T-helper 22 cell (primary cell): ENCODE data around the gene IGF1R.

Experiments
- DNase-seq: peaks from one replicate; pipeline ENCODE4 v3.0.0-alpha.2; 2020; ENCODE audit warnings: low read depth

The IGF1R gene

DNA sequence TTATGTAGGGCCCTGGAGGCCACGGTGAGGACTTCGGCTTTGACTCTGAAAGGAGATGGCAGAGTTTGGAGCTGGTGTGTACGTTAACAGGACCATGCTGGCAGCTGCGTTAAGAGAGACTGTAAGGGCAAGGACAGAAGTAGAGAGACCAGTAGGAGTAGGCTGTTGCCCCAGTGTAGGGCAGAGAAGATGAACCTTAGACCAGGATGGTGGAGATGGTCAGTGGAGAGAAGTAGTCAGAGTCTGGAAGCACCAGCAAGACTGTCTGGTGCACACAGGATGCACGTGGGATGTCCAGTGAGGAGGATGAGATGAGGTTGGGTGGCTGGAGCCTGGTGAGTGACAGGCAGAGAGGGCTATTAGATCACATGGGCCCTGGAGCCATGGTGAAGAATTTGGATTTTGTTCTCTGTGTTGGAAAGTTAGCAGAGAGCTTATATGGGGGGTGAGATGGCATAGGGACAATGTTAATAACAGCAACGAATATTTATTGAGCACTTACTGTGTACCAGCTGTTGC, 150.1 kb downstream of the IGF1R start:
- DNase-seq: no peak

DNA sequence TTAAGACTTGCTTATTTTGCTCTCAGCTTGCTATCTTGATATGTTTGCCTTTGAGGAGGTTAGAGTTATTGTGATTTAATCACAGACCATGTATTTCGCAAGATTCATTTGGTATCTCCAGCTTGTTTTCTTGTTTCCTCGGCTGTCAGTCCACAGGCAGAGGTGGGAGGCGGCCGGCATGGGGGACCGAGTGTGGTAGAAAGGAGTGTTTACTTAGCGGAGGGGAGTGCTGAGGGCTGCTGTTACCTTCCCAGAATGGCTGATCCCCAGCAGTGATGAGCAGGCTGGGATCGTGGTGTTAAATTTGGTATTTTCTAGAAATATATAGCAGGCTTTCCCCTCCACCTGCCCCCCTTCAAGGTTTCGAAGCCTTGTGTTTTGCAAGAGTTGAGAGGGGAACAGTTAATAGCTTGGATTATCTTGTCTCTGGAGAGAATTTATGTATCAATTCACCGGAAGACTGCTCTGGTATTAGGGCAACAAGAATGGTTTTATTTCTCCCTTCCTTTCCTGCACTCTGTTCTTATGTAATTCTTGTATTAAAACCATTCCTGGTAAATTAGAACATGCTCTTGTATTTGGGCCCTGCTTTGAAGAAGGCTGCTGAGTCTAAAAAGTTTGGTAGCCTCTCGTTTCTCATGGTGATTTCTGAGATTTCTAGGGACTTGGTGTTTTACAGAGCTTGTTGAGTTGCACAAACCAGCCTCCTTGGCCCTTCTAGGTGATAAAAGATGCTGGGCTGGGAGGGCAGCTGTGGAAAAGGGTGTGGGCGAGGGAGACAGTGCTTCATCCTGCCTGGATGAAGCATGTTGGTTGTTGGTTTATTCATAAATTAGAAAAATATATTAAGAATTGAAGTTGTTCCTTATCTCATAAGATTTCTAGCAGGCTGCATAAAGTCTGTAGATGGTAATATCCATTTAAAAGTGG, 151.4 kb downstream of the IGF1R start:
- no peak for DNase-seq

DNA sequence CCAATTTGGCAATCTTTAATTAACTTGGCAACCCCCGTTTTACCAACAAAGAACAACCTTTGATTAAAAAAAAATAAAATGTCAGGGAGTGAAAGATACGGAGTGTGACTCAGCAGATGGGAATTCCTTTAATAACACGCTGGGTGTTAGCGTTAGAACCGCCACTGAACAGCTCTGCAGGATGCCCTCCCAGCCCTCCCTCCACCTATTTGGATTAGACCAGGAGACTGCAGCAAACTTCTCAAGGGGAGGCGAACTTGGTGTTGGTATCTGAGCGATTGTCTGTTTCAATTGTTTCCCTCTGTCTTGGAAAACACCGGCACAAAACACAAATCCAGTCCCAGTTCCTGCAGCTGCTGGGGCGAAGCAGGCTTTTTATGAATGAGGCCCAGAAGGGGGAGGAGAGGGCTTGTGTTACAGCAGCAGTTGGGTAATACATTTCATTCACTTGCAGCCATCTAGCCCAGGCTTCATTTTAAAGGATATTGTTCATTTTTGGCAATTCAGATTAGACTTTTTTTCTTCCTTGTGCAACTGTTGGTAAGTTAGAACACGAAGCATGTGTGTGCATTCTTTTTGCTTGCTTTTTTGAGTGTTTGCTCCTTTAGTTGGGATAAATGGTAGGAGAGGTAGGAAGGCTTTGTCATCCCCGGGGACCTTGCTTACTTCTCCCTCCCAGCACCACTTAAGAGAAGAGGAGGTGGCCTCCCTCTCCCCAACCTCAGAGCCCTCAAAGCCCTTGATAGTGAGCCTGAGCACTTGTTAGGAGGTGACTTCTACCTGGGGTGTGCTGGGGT, 152.3 kb downstream of the IGF1R start:
- DNase-seq: no peak

DNA sequence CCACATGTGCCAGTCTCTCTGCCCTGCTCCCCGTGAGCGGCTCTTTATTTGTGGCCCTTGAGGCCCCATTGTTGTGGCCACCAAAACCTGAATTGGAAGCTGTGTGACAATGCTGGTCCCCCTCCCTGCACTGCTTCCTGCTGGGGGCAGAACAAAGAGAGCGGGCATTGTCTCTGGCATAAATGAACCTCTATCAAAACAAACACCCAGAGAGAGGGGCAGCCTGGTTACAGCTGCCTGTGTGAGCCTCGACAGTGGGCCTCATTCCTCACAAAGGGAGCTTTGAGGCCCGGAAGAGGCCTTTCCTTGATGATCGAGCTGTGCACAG, 152.9 kb downstream of the IGF1R start:
- no peak for DNase-seq

DNA sequence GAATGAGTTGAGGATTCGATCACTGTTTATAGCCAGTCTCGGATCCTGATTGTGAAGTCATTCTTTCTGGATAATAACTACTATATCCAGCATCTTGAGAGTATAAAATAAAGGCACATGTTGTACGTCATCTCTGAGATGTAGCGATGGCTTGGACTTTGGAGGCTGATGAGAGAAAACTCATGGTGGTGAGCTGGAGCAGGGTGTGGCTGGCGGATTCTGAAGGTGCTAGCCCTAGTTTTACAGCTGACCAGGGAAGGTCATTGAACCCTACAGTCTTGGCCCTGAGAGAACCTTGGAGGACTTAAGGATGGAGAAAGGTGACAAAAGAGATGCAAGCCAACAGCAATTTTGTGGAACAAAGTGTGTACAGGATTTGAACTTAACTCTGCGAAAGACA, 153.8 kb downstream of the IGF1R start:
- DNase-seq: no peak

DNA sequence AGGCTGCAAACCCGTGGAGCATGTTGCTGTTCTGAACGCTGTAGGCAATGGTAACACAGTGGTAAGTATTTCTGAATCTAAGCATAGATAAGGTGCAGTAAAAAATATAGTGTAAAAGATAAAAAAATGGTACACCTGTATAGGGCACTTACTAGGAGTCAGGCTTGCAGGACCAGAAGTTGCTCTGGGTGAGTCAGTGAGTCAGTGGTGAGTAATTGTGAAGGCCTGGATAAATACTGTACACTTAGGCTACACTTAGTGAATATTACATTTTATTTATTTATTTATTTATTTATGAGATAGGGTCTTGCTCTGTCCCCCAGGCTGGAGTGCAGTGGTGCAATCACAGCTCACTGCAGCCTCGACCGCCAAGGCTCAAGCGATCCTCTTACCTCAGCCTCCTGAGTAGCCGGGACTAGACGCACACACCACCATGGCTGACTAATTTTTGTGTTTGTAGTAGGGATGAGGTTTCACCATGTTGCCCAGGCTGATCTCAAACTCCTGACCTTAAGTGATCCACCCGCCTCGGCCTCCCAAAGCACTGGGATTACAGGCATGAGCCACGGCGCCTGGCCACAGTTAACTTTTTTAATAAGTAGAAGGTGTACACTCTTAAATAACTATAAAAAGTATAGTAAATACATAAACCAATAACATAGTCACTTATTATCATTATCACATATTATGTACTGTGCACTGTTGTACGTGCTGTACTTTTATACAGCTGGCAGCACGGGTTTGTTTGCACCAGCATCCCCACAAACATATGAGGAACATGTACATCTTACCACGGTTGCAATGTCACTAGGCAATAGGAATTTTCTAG, 155.1 kb downstream of the IGF1R start:
- no peak for DNase-seq

DNA sequence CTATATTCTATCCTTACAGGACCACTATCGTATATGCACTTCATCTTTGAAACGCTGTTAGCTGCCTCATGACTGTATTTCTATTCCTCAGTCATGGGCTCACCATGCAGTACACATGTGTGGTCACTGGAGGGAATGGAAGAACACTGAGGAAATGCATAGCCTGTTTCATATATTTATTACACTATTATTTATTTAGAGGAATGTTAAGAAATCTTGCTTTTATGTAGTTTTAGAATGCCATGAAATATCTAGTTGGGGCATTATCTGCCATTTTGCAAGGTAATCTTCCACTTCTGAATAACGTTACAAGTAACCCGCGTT, 155.7 kb downstream of the IGF1R start:
- no peak for DNase-seq

DNA sequence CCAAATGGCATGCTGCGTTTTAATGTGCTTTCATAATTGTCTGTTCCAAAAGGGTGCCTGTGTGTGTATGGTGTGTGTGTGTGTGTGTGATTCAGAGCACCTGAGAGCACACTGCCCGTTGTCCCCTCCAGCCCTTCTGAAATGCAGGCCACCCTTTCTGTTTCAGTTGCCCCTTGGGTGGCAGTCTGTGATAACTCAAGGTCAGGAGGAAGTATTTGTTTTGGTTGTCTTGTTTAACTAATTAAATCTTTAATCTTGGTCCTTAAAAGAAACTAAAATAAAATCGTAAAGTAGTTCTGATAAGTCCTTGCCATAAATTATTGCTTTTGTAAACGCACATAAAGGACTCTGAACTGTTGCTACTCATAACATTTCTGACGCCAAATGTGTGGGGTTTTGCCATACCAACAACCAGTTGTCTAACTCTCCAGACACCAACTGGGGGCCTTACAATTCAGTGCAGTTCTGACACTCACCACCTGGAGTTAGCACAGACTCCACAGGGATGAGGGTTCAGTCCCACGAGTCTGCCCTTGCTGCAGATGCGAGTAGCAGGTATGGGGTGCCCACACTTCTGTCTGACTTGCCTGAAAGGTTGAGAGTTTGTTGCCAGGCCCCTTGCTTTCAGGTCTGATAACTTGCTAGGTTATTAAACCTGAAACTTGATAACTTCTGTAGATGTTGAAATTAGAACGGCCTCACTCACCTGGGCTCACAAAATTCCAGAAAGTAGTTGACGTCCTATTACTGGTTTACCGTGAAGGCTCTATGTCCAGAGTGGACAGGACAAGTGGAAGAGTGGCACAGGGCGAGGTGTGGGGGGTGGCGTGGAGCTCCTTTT, 157.3 kb downstream of the IGF1R start:
- no peak for DNase-seq

DNA sequence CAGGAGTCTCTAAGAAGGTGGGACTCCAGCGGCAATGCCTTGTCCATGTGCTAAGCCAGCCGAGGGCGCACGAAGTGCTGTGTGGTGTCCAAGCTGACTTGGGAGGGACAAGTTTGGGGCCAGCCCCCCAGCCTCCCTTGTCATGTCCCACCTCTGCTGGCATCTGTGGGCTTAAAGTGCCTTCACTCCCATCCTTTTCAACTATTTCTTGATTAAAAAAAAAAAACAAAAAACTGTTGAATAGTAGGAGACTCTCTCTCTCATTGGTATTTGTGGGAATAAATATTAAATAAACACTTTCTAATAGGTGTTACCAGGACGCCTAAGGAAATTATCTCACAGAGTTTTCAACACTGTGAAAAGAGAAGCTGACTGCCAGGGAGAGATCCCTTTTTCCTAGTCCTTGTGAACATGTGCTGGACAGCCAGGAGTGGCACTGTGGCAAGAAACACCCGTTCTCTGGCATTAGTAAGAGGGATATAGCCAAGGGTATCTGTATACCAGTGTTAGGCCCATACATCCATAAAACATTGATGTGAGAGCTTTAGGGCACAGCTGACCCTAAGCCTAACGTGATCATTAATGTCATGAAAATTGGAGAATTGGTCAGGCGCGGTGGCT, 158.0 kb downstream of the IGF1R start:
- DNase-seq: no peak

DNA sequence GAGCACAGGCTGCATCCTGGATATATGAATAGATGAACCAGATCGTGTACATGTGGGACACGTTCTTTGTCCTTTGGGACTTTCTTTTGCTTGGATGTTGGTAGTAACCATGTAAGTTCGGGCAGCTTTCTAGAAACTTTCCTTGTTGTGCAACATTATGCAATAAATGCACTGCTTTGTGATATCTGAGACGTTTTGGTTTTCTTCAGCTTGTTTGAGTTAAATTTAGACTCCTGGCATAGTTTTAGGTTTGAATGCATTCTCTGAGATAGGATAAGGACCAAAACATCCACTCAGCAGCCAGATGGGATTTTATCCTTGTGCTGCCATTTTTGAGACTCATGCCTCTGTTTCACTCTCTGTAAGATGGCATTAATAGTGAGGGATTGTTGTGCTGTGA, 158.9 kb downstream of the IGF1R start:
- no peak for DNase-seq

DNA sequence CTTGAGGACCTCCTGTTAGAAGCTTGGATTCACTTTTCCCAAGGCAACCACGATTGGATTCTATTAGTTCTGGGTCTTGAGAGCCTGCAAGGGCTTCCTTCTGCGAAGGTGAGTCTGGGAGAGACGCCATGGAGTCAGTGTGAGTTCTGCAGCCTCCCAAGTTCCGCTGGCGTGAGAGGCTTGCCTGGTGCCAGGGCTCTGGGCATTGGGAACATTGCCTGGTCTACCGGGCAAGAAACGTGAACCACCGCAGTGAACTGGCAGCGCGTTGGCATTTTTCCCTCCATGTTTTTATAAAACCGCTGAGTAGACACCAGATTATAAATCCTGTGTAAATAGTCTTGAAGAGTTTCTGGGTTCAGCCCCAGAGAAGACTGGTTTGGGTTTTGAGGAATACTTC, 160.9 kb downstream of the IGF1R start:
- DNase-seq: no peak

DNA sequence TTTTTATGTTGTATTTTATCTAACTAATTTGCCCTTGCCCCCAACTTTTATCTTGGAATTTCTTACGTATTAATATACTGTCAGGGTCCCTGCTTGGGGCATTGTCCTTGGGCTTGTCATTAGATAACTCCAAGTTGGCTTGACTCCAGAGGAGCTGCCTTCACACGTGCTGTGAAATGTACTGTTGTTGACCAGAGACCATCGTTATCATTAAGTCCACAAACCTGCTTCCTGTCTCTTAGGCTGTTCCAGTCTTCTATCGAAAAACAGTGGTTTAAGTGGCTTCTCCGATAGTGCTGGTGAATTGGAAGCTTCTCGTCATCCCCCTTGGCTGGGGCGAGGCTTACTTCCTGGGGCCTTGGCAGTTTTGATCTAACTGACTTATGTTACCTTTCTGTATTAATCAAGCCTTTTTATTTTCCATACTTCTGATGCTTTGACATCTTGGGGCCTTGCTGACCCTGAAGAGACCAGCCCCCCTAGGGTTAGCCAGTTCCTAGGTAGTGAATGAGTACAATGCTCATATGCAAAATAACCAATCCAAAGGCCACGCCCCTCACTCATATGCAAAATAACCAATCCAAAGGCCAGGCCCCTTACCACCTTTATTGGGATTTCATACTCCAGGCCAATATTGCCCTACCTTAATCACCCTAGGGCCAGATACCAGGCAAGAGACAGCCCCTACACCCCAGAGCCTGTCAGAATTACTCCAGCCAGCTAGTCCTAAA, 164.5 kb downstream of the IGF1R start:
- no peak for DNase-seq

DNA sequence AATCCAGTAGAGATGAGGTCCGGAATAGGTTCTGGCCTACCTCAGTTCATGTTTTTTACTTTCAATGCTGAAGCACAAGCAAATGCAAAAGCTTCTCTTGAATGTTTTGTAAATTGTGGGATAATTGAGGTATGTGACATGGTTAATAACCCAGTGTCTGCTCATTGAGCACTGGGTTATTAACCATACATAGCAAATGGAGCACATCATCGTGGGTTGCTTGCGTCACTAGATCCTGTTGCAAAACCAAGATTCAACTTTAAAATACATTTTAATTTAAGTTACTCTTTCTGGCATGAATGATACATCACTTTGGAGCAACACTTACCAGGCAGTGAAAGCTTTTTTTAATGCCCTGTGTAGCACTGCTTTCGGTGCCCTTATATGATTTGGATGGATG, 165.6 kb downstream of the IGF1R start:
- DNase-seq: no peak

DNA sequence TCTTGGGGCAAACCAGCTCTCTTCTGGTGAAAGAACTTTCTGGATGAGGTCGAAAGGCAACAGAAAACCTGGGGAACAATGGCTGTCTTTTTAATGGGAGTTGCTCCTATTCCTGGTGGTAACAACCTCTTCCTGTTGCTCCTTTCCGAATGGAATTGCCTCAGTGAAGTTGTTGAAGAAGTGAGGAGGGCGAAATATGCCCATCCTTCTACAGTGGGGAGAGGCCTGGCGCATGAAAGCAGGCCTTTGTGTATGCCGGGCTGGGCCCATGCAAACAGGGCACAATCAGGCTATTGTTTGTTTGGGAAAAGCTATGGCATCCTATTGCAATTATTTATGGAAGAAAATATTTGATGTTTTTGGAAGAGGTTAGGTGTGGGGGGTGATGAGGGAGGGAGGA, 166.9 kb downstream of the IGF1R start:
- DNase-seq: no peak

DNA sequence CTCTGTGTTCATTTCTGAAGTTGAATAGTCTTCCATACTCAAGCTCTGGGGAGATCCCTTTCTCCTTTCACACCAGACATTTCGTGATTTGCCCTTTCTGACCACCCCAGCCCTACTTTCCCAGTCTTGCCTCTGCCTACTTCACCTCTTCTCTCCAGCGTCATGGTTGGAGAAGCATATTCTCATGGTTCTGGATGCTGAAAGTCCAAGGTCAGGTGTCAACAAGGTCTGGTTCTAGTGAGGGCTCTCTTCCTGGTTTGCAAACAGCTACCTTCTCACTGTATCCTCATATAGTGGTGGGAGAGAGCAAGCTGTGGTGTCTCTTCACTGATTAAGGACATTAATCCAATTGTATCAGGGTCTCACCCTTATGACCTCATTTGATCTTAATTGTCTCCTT, 169.4 kb downstream of the IGF1R start:
- no peak for DNase-seq

DNA sequence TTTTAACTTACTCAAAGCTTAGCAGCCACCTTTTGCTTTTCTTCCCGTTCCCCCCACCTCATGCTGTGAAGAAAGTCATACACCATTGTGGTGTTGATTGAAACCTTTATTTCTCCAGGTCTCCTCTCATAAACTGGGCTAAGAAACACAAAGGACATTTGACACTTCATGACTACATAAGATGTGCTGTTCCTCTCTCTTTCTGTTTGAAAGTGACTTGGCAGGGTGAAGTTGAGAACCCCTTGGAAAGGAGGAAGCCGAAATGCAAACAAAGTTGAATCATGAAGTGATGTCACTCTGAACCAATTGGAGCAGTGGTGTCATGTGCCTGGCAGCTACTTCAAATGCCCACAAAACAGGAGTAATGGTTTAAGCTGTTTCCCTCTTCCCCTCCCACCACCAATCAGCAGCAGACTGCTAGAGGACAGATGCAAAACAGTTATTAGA, 174.7 kb downstream of the IGF1R start:
- DNase-seq: no peak

DNA sequence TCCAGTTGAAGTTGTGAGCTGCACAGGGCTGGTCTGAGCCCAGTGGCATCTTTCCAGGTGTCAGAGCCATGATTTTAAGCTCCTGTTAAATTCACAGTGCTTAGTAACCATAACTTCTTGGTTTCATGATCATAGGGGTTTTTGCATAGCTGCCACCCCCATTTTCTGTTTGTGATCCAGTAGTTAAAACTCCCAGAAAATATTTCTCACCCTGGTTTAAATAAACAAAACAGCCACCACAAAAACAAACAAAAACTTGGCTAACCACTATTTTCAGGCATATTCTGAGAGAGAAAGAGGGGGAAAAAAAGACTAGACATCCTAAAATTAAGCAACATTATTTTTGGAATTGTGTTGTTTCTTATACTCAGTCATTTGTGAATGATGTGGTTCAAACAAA, 175.3 kb downstream of the IGF1R start:
- no peak for DNase-seq

DNA sequence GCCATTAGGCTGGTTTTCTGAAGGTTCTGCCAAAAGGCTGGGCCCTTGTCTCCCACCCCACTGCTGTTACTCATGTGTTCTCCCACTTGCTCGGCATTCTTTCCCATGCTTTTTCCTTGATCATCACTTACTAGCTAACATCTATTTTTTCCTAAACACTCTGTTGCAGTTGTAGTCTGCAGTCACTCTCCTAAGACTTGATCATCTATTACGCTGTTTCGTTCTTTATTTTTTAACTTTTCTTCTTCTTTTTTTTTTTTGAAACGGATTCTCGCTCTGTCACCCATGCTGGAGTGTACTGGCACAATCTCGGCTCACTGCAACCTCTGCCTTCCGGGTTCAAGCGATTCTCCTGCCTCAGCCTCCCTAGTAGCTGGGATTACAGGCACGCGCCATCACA, 176.3 kb downstream of the IGF1R start:
- no peak for DNase-seq

DNA sequence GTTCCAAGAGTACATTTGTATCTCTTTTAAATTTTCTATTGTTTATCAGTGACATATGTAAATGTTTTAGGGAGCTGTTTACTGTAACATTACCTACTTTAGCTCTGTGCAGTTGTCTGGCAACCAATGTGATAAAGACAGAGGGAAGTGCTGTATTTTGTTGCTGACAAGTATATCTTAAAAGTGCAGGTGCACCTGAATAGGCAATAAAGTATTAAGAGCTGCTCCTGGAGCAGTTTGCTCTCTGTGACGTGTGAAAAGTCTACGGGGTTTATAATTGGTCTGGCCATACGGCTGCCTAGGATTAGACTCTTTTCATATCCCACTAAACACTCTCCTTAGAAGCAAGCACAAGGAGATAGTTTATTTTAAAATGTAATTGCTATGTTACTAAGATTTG, 178.3 kb downstream of the IGF1R start:
- DNase-seq: no peak

DNA sequence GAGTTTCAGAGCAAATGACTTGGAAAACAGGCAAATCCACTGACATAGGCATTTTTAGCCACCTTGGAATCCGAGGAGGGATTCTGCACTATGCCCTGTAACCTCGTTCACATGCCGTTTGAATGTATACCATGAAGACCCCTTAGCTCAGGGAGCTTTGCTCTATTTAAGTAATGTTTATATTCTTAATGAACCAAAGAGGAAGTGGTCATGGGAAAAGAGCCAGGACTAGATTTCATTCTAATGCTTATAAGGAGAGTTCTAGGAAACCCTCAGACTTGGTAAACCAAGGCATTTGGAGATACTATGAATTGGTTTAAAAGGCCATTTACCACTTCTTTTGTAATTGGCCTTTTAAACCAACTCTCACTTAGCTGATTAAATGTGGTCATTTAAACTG, 178.9 kb downstream of the IGF1R start:
- DNase-seq: no peak
